Panc1 (cell line): ENCODE measurements around the gene ELOVL4. TPM values are rescaled to one million over a fixed set of nuclear protein-coding genes. Genes with fewer than 3 reads are reported as not detected.

ENCODE experiments used
- ATAC-seq: fragments of 200-7000 bp; cut with Tn5 transposase; 2 replicates; pipeline ENCODE4 v1.9.1; 2020; ENCODE audit warnings: mild to moderate bottlenecking, moderate library complexity
- BruUV-seq: library from RNA; stranded (reverse); fragments of 400-500 nt; replicated peaks from 2 replicates; lab custom pipeline; 2021; lab: Mats Ljungman, UMichigan
- CTCF ChIA-PET: fragments of 300-600 bp; sonication (Branson Sonifier 250); formaldehyde crosslinking; loops from one replicate; lab custom pipeline; 2022; ENCODE audit warnings: antibody characterized with exemption; lab: Charles Lee
- POLR2A ChIA-PET: fragments of 300-600 bp; sonication (Branson Sonifier 250); formaldehyde crosslinking; loops from one replicate; lab custom pipeline; 2022; ENCODE audit warnings: antibody characterized with exemption; lab: Charles Lee
- DNase-seq: peaks from one replicate; pipeline ENCODE4 v3.0.0-alpha.2; 2010; ENCODE audit warnings: low read depth, low spot score
- H3K27ac ChIP-seq: 2 replicates; pipeline ENCODE4 v1.5.1; 2011; ENCODE audit warnings: mild to moderate bottlenecking, low read length, inconsistent platforms
- H3K27me3 ChIP-seq: fragments of 200-500 bp; sonication (Bioruptor generic); 2 replicates; pipeline ENCODE4 v1.6.0; 2014; ENCODE audit warnings: low read length, inconsistent platforms; ENCODE audit not compliant: control insufficient read depth, insufficient read depth
- H3K36me3 ChIP-seq: fragments of 200-500 bp; sonication (Bioruptor generic); 2 replicates; pipeline ENCODE4 v1.5.1; 2014; ENCODE audit warnings: inconsistent platforms, mild to moderate bottlenecking, low read length, moderate library complexity; ENCODE audit not compliant: control insufficient read depth, insufficient read depth
- H3K4me1 ChIP-seq: 2 replicates; pipeline ENCODE4 v1.5.1; 2011; ENCODE audit warnings: inconsistent platforms, mild to moderate bottlenecking, low read length, moderate library complexity; ENCODE audit not compliant: control insufficient read depth, insufficient read depth
- H3K4me3 ChIP-seq, 2 experiments: 2 replicates each; pipeline ENCODE4 v1.5.1; 2011 to 2012; ENCODE audit warnings: low read depth in 2 of 2, low read length in 2 of 2, mild to moderate bottlenecking in 2 of 2, inconsistent platforms in 1 of 2, moderate library complexity in 1 of 2
- H3K9me3 ChIP-seq: fragments of 200-500 bp; sonication (Bioruptor generic); 2 replicates; pipeline ENCODE4 v1.5.1; 2014; ENCODE audit warnings: low read depth, mild to moderate bottlenecking, inconsistent platforms, low read length, moderate library complexity; ENCODE audit not compliant: control insufficient read depth, insufficient read depth
- CTCF ChIP-seq: fragments of 450-650 bp; IDR thresholded peaks from 2 replicates; pipeline ENCODE4 v1.5.1; 2017; ENCODE audit warnings: mild to moderate bottlenecking
- POLR2AphosphoS5 ChIP-seq: IDR thresholded peaks from 2 replicates; pipeline ENCODE4 v1.6.1; 2012; ENCODE audit warnings: mild to moderate bottlenecking, low read depth, low read length, moderate library complexity
- REST ChIP-seq, 2 experiments: IDR thresholded peaks; 2 replicates each; pipeline ENCODE4 v1.6.1; 2011 to 2012; ENCODE audit warnings: low read depth in 2 of 2, control low read depth in 1 of 2, low read length in 1 of 2, mild to moderate bottlenecking in 1 of 2, moderate library complexity in 1 of 2; ENCODE audit not compliant: insufficient read depth in 1 of 2
- SIN3A ChIP-seq: IDR thresholded peaks from 2 replicates; pipeline ENCODE4 v1.6.1; 2012; ENCODE audit warnings: low read depth, mild to moderate bottlenecking, low read length, moderate library complexity, borderline replicate concordance; ENCODE audit not compliant: insufficient read depth
- TCF7L2 ChIP-seq: IDR thresholded peaks from 2 replicates; pipeline ENCODE4 v1.6.1; 2011; ENCODE audit warnings: mild to moderate bottlenecking, low read depth, low read length, inconsistent platforms
- in situ Hi-C: cut with HindIII; loops from 2 replicates; pipeline ENCODE4 v1.10.0; 2016; ENCODE audit warnings: low sequenced_read_pairs, low pct_unique_long_range_greater_than_20kb
- intact Hi-C: fragments of 100-400 bp; cut with micrococcal nuclease; formaldehyde crosslinking; loops from one replicate; pipeline ENCODE4 v1.10.0; 2022; ENCODE audit not compliant: unreplicated experiment
- total RNA-seq: library from RNA; stranded (reverse); gene quantifications from one replicate; pipeline ENCODE4 v1.2.1, GENCODE V29; 2021; ENCODE audit not compliant: unreplicated experiment

Gene ELOVL4
- total RNA-seq, 1 experiment from 2014 or later: 0.41 TPM

- H3K4me3 ChIP-seq: no peak overlapping the region
- ATAC-seq (no peak), DNase-seq (no peak)
- POLR2A ChIA-PET: no interaction called here
- H3K36me3 ChIP-seq: no peaks in the 10 kb centered on the region
- no TSS peak for BruUV-seq
- TF ChIP-seq REST (IDR thresholded peaks at IDR 0.05; ENCODE audit: insufficient read depth in 1 of 2, low read depth in 2 of 2, low read length in 1 of 2) (no peak), SIN3A (no peak), CTCF (no peak), POLR2AphosphoS5 (no peak), TCF7L2 (no peak)
- no peaks in the 10 kb centered on the region for H3K9me3 ChIP-seq
- H3K27me3 ChIP-seq: peaks cover 11% of the 10 kb centered on the region
- no peak overlapping the region for H3K27ac ChIP-seq
- H3K4me1 ChIP-seq: no peaks in the 10 kb centered on the region
- CTCF ChIA-PET: no interaction called here
- in situ Hi-C loops: no loop called here
- intact Hi-C loops: no loop called here
Measured at GRCh38 chr6:79913369-79913768, 34.0 kb downstream of the ELOVL4 start.

- in situ Hi-C loops (no loop called here), intact Hi-C loops (no loop called here)
- Histone ChIP-seq H3K9me3 (no peaks in the 10 kb centered on the region), H3K4me1 (no peaks in the 10 kb centered on the region), H3K36me3 (no peaks in the 10 kb centered on the region), H3K27ac (no peak overlapping the region), H3K27me3 (peaks cover 13% of the 10 kb centered on the region), H3K4me3 (no peak overlapping the region)
- DNase-seq (no peak), ATAC-seq (no peak)
- ChIA-PET CTCF (interaction anchor here (0.6 kb wide), 1 partner anchor 302 kb away, joined by 9 read pairs; no protein-coding TSS in a partner anchor), POLR2A (no interaction called here)
- no TSS peak for BruUV-seq
- TF ChIP-seq TCF7L2 (no peak), CTCF (no peak), SIN3A (no peak), POLR2AphosphoS5 (no peak), REST (IDR thresholded peaks at IDR 0.05; ENCODE audit: insufficient read depth in 1 of 2, low read depth in 2 of 2, low read length in 1 of 2) (no peak)
Measured at GRCh38 chr6:79911992-79912391, 35.4 kb downstream of the ELOVL4 start.
